ENCODE measurements around the gene SYVN1. TPM values are rescaled to one million over a fixed set of nuclear protein-coding genes. Genes with fewer than 3 reads are reported as not detected.

The SYVN1 gene
- total RNA-seq, 4 donors from 2014 or later, result 52.7 to 61.2 (median 56.9) TPM

DNA sequence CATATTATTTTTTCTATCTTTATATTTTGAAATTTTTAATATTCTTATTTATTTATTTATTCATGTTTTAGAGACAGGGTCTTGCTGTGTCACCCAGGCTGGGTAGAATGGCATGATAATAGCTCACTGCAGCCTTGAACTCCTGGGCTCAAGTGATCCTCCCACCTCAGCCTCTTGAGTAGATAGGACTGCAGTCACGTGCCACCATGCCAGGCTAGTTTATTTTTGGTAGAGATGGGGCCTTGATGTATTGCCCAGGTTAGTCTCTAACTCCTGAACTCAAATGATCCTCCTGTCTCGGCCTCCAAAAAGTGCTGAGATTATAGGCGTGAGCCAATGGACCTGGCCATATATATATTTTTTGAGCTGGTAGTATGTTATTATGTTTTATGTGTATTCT, 33.3 kb upstream of the SYVN1 start:
- Histone ChIP-seq H3K27me3 (no peaks in the 10 kb centered on the region), H3K36me3 (no peaks in the 10 kb centered on the region), H3K4me1 (no peaks in the 10 kb centered on the region), H3K9me3 (no peaks in the 10 kb centered on the region), H3K4me3 (no peak overlapping the region), H3K27ac (no peak overlapping the region)
- 96% methylated on average over 3 of the region's 3 CpGs for WGBS
- no peak for TF ChIP-seq POLR2AphosphoS5 (IDR thresholded peaks at IDR 0.05)
- no peak for TF ChIP-seq EP300 (IDR thresholded peaks at IDR 0.05)
- TF ChIP-seq POLR2A (IDR thresholded peaks at IDR 0.05), result no peak
- TF ChIP-seq, protein P1, sequence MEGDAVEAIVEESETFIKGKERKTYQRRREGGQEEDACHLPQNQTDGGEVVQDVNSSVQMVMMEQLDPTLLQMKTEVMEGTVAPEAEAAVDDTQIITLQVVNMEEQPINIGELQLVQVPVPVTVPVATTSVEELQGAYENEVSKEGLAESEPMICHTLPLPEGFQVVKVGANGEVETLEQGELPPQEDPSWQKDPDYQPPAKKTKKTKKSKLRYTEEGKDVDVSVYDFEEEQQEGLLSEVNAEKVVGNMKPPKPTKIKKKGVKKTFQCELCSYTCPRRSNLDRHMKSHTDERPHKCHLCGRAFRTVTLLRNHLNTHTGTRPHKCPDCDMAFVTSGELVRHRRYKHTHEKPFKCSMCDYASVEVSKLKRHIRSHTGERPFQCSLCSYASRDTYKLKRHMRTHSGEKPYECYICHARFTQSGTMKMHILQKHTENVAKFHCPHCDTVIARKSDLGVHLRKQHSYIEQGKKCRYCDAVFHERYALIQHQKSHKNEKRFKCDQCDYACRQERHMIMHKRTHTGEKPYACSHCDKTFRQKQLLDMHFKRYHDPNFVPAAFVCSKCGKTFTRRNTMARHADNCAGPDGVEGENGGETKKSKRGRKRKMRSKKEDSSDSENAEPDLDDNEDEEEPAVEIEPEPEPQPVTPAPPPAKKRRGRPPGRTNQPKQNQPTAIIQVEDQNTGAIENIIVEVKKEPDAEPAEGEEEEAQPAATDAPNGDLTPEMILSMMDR (IDR thresholded peaks at IDR 0.05), result no peak
- DNase-seq (ENCODE audit: low spot score in 2 of 2), result no peak

DNA sequence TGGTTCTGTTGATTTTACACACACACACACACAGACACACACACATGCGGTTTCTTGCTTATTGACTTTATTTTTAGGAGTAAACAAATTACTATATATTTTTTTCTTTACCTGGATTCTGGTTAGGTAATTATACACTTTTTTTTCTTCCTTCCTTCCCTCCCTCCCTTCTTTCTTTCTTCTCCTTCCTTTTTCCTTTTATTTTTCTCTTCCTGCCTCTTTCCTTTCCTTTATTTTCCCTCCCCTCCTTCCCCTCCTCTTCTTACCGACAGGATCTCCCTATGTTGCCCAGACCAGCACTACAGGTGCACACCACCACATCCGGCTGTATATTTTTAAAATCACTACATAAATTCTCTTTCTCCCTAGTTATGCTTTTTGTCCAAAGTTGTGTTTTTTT, 32.6 kb upstream of the SYVN1 start:
- no peak for DNase-seq (ENCODE audit: low spot score in 2 of 2)
- TF ChIP-seq POLR2A (IDR thresholded peaks at IDR 0.05) (no peak), EP300 (IDR thresholded peaks at IDR 0.05) (no peak), POLR2AphosphoS5 (IDR thresholded peaks at IDR 0.05) (no peak)
- TF ChIP-seq, protein P1 (IDR thresholded peaks at IDR 0.05), result no peak
- 94% methylated on average over 3 of the region's 3 CpGs for WGBS
- H3K27ac ChIP-seq, result no peak overlapping the region
- H3K4me3 ChIP-seq, result no peak overlapping the region
- H3K36me3 ChIP-seq, result no peaks in the 10 kb centered on the region
- no peaks in the 10 kb centered on the region for H3K9me3 ChIP-seq
- H3K27me3 ChIP-seq, result no peaks in the 10 kb centered on the region
- H3K4me1 ChIP-seq, result no peaks in the 10 kb centered on the region

DNA sequence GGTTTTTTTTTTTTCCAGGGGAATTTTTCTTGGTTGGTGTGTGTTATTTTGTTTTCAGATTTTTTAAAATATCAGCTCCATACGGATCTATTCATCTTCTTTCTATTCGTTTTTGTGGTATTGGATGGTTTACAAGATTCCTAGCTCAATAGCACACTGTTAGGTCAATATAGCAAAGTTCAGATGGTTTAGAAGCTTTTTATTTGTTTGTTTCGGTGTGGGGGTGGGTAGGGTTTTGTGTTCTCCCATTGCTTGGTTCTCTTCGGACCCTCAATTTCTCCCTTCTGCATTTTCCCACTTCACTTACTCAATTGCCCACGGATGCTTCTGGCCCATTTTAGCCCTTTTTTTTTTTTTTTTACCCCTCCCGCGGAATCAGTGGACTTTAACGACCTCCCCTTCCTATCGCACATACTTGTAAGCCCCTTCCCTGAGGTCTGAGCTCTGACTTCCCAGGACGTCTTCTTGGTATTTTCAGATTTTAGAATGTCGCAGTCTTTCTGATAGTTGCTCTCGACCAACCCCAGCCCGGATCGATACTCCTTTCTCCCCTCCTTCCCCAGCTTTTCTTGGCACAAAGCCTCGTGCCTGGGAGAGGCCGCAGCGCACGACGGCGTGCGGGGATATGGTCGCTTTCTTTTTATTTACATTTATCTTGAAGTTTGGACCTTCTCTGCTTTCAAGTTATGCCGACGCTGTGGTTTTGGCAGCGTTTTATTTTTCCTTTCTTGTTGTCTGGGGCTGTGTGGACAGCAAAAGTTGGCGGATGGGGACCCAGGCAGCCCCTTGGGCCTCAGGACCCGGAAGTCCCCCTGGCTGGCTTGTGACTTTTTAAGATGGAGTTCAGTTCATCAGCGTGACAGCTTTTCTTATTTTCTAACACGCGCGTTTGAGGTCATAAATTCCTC, 31.3 kb upstream of the SYVN1 start:
- TF ChIP-seq POLR2A (IDR thresholded peaks at IDR 0.05) (no peak), EP300 (IDR thresholded peaks at IDR 0.05) (no peak), POLR2AphosphoS5 (IDR thresholded peaks at IDR 0.05) (no peak)
- TF ChIP-seq, protein P1 (IDR thresholded peaks at IDR 0.05), result no peak
- H3K4me1 ChIP-seq, result no peaks in the 10 kb centered on the region
- H3K27ac ChIP-seq, result no peak overlapping the region
- peak overlapping the region; percentile 27 for H3K4me3 ChIP-seq
- no peak for DNase-seq (ENCODE audit: low spot score in 2 of 2)
- no peaks in the 10 kb centered on the region for H3K27me3 ChIP-seq
- WGBS, result 56% methylated on average over 31 of the region's 31 CpGs
- no peaks in the 10 kb centered on the region for H3K36me3 ChIP-seq
- no peaks in the 10 kb centered on the region for H3K9me3 ChIP-seq

DNA sequence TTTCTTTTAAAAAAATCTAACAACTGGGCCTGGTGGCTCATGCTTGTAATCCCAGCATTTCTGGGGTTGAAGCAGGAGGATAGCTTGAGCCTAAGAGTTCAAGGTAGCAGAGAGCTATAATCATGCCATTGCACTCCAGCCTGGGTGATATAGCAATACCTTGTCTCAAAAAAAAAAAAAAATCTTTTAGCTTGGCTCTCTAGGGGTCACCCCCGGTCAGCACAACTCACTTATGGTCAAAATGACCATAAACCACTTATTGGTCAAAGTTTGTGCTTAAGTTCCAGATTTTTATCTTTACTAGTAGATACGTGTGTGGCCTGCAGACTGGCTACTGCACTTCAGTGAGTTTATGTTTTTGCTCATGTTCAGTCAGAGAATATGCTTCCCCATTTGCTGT, 29.4 kb upstream of the SYVN1 start:
- 81% methylated on average over 2 of the region's 2 CpGs for WGBS
- Histone ChIP-seq H3K27me3 (no peaks in the 10 kb centered on the region), H3K36me3 (no peaks in the 10 kb centered on the region), H3K4me3 (no peak overlapping the region), H3K27ac (no peak overlapping the region), H3K4me1 (no peaks in the 10 kb centered on the region), H3K9me3 (no peaks in the 10 kb centered on the region)
- TF ChIP-seq POLR2AphosphoS5 (IDR thresholded peaks at IDR 0.05) (no peak), POLR2A (IDR thresholded peaks at IDR 0.05) (no peak), EP300 (IDR thresholded peaks at IDR 0.05) (no peak)
- TF ChIP-seq, protein P1 (IDR thresholded peaks at IDR 0.05), result no peak
- DNase-seq (ENCODE audit: low spot score in 2 of 2), result no peak

DNA sequence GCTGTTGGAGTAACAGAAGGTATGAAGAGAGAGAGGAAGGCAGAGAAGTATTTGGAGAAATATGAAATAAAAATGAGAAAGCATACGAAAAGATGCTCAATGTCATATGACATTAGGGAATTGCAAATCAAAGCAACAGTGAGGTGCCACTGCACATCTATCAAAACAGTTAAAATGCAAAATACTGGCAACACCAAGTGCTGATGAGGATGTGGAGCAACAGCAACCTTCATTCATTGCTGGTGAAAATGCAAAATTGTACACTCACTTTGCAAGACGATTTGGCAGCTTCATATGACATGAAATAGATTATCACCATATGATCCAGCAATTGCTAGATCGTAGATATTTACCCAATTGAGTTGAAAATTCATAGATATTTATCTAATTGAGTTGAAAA, 26.3 kb upstream of the SYVN1 start:
- TF ChIP-seq POLR2AphosphoS5 (IDR thresholded peaks at IDR 0.05) (no peak), EP300 (IDR thresholded peaks at IDR 0.05) (no peak), POLR2A (IDR thresholded peaks at IDR 0.05) (no peak)
- TF ChIP-seq, protein P1 (IDR thresholded peaks at IDR 0.05), result no peak
- H3K27ac ChIP-seq, result no peak overlapping the region
- H3K27me3 ChIP-seq, result no peaks in the 10 kb centered on the region
- no peaks in the 10 kb centered on the region for H3K36me3 ChIP-seq
- no peaks in the 10 kb centered on the region for H3K4me1 ChIP-seq
- 65% methylated on average over 3 of the region's 3 CpGs for WGBS
- DNase-seq (ENCODE audit: low spot score in 2 of 2), result no peak
- no peak overlapping the region for H3K4me3 ChIP-seq
- no peaks in the 10 kb centered on the region for H3K9me3 ChIP-seq

Data from suprapubic skin (tissue), 4 donors.